CD4-positive, alpha-beta T cell treated with Interleukin-6 at 100 ng/mL for 8 hours (primary cell): ENCODE data around the gene KIR3DL1.
"Not testable (repeated sequence)": the region's sequence is repeated elsewhere in the genome, so short reads cannot be mapped to it uniquely, and the experiment has no call there.

ENCODE experiments used
- DNase-seq: peaks from one replicate; pipeline ENCODE4 v3.0.0-alpha.2; 2020; ENCODE audit warnings: mixed read lengths, low spot score

Gene KIR3DL1

GRCh38 chr19:54816251-54816650, at the start of gene KIR3DL1:
Gene KIR3DL1 (plus strand): TSS chr19:54816468.
- DNase-seq = not testable (repeated sequence)

GRCh38 chr19:54769646-54770045, 46.6 kb upstream of the KIR3DL1 start, which contains the start of gene KIR2DL1:
Gene KIR2DL1 (plus strand): TSS chr19:54769793. CDS start chr19:54769851, 58 bp downstream.
- DNase-seq = not testable (repeated sequence)

- not testable (repeated sequence) for DNase-seq
Observed at GRCh38 chr19:54770511-54770910, 45.8 kb upstream of the KIR3DL1 start.

GRCh38 chr19:54771018-54771960, 45.0 kb upstream of the KIR3DL1 start:
- not testable (repeated sequence) for DNase-seq

- DNase-seq = not testable (repeated sequence)
Observed at GRCh38 chr19:54772666-54773065, 43.6 kb upstream of the KIR3DL1 start.

GRCh38 chr19:54775095-54775815, 41.0 kb upstream of the KIR3DL1 start:
- DNase-seq = not testable (repeated sequence)

- not testable (repeated sequence) for DNase-seq
Observed at GRCh38 chr19:54775830-54776229, 40.4 kb upstream of the KIR3DL1 start.

GRCh38 chr19:54777851-54778250, 38.4 kb upstream of the KIR3DL1 start:
- not testable (repeated sequence) for DNase-seq

- not testable (repeated sequence) for DNase-seq
Observed at GRCh38 chr19:54778896-54779295, 37.4 kb upstream of the KIR3DL1 start.

GRCh38 chr19:54782916-54783315, 33.4 kb upstream of the KIR3DL1 start:
- DNase-seq = not testable (repeated sequence)

- DNase-seq = not testable (repeated sequence)
Observed at GRCh38 chr19:54786091-54786723, 30.1 kb upstream of the KIR3DL1 start.

GRCh38 chr19:54788154-54788553, 28.1 kb upstream of the KIR3DL1 start:
- not testable (repeated sequence) for DNase-seq

GRCh38 chr19:54790711-54791110, 25.6 kb upstream of the KIR3DL1 start:
- DNase-seq = no peak

DNA sequence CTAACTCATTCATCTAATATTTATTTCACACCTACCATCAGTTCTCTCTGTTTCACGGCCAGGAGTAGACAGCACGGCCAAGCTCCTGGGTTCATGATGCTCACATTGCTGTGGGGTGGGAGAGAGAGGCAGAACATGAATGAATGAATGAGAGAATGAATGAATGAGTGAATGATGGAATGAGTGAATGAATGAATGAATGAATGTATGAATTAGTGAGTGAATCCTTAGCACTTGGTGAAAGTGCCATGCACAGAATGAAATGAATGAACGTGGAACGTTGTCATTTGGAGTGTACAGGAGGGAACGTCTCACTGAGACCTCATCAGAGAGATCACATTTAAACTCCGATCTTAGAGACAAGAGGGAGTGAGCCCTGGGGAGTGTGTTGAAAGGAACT, 24.8 kb upstream of the KIR3DL1 start:
- no peak for DNase-seq

GRCh38 chr19:54792814-54793213, 23.5 kb upstream of the KIR3DL1 start:
- DNase-seq = no peak

DNA sequence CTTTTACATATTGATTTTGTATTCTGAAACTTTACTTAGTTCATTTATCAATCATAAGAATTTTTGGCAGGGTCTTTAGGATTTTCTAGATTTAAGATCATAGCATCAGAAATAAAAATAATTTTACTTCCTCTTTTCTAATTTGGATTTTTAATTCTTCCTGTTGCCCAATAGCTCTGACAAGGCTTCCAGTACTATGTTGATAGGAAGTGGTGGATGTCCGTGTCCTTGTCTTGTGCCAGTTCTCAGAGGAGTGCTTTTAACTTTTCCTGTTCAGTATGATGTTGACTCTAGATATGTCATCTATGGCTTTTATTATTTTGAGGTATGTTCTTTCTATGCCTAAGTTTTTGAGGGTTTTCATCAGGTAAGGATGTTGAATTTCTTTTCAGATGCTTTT, 20.5 kb upstream of the KIR3DL1 start:
- no peak for DNase-seq

GRCh38 chr19:54803410-54803809, 12.9 kb upstream of the KIR3DL1 start, which contains the start of gene KIR2DL4:
Gene KIR2DL4 (plus strand): TSS chr19:54803610. CDS start chr19:54803652, 42 bp downstream.
- no peak for DNase-seq

- DNase-seq = no peak
Observed at GRCh38 chr19:54804101-54804500, 12.2 kb upstream of the KIR3DL1 start.

- DNase-seq = no peak
Observed at GRCh38 chr19:54804571-54804970, 11.7 kb upstream of the KIR3DL1 start.

DNA sequence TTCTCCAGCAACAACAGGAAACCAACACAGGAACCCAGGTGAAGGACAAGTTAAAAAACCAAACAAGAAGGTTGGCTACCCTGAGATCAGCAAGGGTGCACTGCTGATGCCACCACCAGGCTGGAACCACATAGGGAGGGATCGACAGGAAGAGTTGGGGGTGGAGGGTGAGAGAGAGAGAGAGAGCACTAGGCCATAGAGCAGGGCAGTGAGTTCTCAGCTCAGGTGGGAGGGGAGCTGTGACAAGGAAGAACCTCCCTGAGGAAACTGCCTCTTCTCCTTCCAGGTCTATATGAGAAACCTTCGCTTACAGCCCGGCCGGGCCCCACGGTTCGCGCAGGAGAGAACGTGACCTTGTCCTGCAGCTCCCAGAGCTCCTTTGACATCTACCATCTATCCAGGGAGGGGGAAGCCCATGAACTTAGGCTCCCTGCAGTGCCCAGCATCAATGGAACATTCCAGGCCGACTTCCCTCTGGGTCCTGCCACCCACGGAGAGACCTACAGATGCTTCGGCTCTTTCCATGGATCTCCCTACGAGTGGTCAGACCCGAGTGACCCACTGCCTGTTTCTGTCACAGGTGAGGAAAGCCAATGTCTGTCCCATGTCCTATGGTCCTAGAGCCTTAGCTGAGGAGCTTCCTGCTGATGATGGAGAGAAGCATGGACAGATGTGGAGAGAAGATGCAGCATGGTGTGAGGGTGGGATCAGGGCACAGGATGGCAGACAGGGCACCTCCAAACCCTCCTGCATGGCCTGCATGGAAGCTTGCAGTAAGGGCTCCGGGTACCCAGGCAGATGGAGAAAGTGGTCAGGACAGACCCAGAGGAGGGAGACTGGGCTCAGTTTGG, 10.4 kb upstream of the KIR3DL1 start:
- DNase-seq = no peak

GRCh38 chr19:54806516-54806838, 9.8 kb upstream of the KIR3DL1 start:
- no peak for DNase-seq
